OCI-LY1 (cell line): Measurements from ENCODE around the gene KCNMA1.

ENCODE experiments used
- EZH2 ChIP-seq: fragments of 200-600 bp; sonication (generic), shearing (Covaris generic); IDR thresholded peaks from 2 replicates; pipeline ENCODE4 v1.8.0; 2017; ENCODE audit warnings: borderline replicate concordance, mixed run types, mild to moderate bottlenecking, antibody characterized with exemption, low read length, moderate library complexity, mixed read lengths
- TF ChIP-seq, protein P1 (sequence below): fragments of 200-600 bp; sonication (generic), shearing (Covaris generic); IDR thresholded peaks from 2 replicates; pipeline ENCODE4 v1.5.1; 2017; ENCODE audit warnings: mild to moderate bottlenecking, antibody characterized with exemption, low read length, moderate library complexity, mixed read lengths

DNA sequence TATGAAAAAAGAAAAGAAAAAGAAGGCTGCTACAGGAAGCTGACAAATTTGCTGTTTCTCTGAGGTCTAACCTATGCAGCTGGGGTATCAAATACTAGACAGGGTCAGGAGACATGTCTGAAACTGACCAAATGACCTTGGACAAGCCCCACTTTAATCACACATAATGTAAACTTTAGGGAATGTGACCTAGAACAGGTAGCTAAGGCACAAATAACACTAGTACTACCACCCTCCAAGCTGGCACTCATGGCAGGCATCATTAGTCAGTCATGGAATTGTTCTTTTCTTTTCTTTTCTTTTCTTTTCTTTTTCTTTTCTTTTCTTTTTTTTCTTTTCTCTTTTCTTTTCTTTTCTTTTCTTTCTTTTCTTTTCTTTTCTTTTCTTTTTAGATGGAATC is 250.4 kb downstream of the KCNMA1 start:
- TF ChIP-seq, protein P1, sequence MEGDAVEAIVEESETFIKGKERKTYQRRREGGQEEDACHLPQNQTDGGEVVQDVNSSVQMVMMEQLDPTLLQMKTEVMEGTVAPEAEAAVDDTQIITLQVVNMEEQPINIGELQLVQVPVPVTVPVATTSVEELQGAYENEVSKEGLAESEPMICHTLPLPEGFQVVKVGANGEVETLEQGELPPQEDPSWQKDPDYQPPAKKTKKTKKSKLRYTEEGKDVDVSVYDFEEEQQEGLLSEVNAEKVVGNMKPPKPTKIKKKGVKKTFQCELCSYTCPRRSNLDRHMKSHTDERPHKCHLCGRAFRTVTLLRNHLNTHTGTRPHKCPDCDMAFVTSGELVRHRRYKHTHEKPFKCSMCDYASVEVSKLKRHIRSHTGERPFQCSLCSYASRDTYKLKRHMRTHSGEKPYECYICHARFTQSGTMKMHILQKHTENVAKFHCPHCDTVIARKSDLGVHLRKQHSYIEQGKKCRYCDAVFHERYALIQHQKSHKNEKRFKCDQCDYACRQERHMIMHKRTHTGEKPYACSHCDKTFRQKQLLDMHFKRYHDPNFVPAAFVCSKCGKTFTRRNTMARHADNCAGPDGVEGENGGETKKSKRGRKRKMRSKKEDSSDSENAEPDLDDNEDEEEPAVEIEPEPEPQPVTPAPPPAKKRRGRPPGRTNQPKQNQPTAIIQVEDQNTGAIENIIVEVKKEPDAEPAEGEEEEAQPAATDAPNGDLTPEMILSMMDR, result no peak
- no peak for TF ChIP-seq EZH2
